Measurements from ENCODE around the gene CETN3.

Gene CETN3

GRCh38 chr5:90409318-90410177 is at the start of gene CETN3:
Gene CETN3 (minus strand): TSS chr5:90409756. CDS start chr5:90409661, 95 bp downstream.
- Histone ChIP-seq H3K36me3 (ENCODE audit: insufficient read depth, low read length) (peaks cover 5% of the 10 kb centered on the region), H2AFZ (ENCODE audit: low read length, unreplicated experiment) (peak within 1 kb of the TSS; percentile 93), H3K4me1 (ENCODE audit: control insufficient read depth, insufficient read depth, low read length, unreplicated experiment) (peaks cover 25% of the 10 kb centered on the region), H3K4me3 (ENCODE audit: low read depth, low read length) (peak within 1 kb of the TSS; percentile 96), H3K27ac (ENCODE audit: low read depth, low read length) (peak within 1 kb of the TSS; percentile 72), H3K79me2 (ENCODE audit: control insufficient read depth, insufficient read depth, low read length, unreplicated experiment) (peaks cover 12% of the 10 kb centered on the region), H3K27me3 (ENCODE audit: insufficient read depth, low read length) (no peaks in the 10 kb centered on the region)

GRCh38 chr5:90446961-90447360 is 37.4 kb upstream of the CETN3 start:
- H3K4me1 ChIP-seq (ENCODE audit: control insufficient read depth, insufficient read depth, low read length, unreplicated experiment) = no peaks in the 10 kb centered on the region
- H2AFZ ChIP-seq (ENCODE audit: low read length, unreplicated experiment) = no peak overlapping the region
- H3K4me3 ChIP-seq (ENCODE audit: low read depth, low read length) = no peak overlapping the region
- no peak overlapping the region for H3K27ac ChIP-seq (ENCODE audit: low read depth, low read length)
- H3K36me3 ChIP-seq (ENCODE audit: insufficient read depth, low read length) = no peaks in the 10 kb centered on the region
- no peaks in the 10 kb centered on the region for H3K79me2 ChIP-seq (ENCODE audit: control insufficient read depth, insufficient read depth, low read length, unreplicated experiment)
- H3K27me3 ChIP-seq (ENCODE audit: insufficient read depth, low read length) = no peaks in the 10 kb centered on the region

- H2AFZ ChIP-seq (ENCODE audit: low read length, unreplicated experiment) = peak overlapping the region; percentile 89
- H3K27me3 ChIP-seq (ENCODE audit: insufficient read depth, low read length) = no peaks in the 10 kb centered on the region
Measured at GRCh38 chr5:90440644-90441043, 31.1 kb upstream of the CETN3 start.

GRCh38 chr5:90438100-90438499 is 28.5 kb upstream of the CETN3 start:
- Histone ChIP-seq H3K27me3 (ENCODE audit: insufficient read depth, low read length) (no peaks in the 10 kb centered on the region), H2AFZ (ENCODE audit: low read length, unreplicated experiment) (no peak overlapping the region), H3K36me3 (ENCODE audit: insufficient read depth, low read length) (no peaks in the 10 kb centered on the region), H3K27ac (ENCODE audit: low read depth, low read length) (no peak overlapping the region), H3K4me3 (ENCODE audit: low read depth, low read length) (no peak overlapping the region), H3K4me1 (ENCODE audit: control insufficient read depth, insufficient read depth, low read length, unreplicated experiment) (no peaks in the 10 kb centered on the region), H3K79me2 (ENCODE audit: control insufficient read depth, insufficient read depth, low read length, unreplicated experiment) (no peaks in the 10 kb centered on the region)

More at GRCh38 chr5:90440644-90441043, 31.1 kb upstream of the CETN3 start:
- no peak overlapping the region for H3K4me3 ChIP-seq (ENCODE audit: low read depth, low read length)
- no peaks in the 10 kb centered on the region for H3K36me3 ChIP-seq (ENCODE audit: insufficient read depth, low read length)
- H3K79me2 ChIP-seq (ENCODE audit: control insufficient read depth, insufficient read depth, low read length, unreplicated experiment) = no peaks in the 10 kb centered on the region
- H3K27ac ChIP-seq (ENCODE audit: low read depth, low read length) = no peak overlapping the region
- no peaks in the 10 kb centered on the region for H3K4me1 ChIP-seq (ENCODE audit: control insufficient read depth, insufficient read depth, low read length, unreplicated experiment)

GRCh38 chr5:90437663-90438062 is 28.1 kb upstream of the CETN3 start:
- Histone ChIP-seq H2AFZ (ENCODE audit: low read length, unreplicated experiment) (no peak overlapping the region), H3K27ac (ENCODE audit: low read depth, low read length) (no peak overlapping the region), H3K79me2 (ENCODE audit: control insufficient read depth, insufficient read depth, low read length, unreplicated experiment) (no peaks in the 10 kb centered on the region), H3K27me3 (ENCODE audit: insufficient read depth, low read length) (no peaks in the 10 kb centered on the region), H3K4me1 (ENCODE audit: control insufficient read depth, insufficient read depth, low read length, unreplicated experiment) (no peaks in the 10 kb centered on the region), H3K4me3 (ENCODE audit: low read depth, low read length) (no peak overlapping the region), H3K36me3 (ENCODE audit: insufficient read depth, low read length) (no peaks in the 10 kb centered on the region)

- H3K4me3 ChIP-seq (ENCODE audit: low read depth, low read length) = no peak overlapping the region
- H3K27ac ChIP-seq (ENCODE audit: low read depth, low read length) = no peak overlapping the region
- H2AFZ ChIP-seq (ENCODE audit: low read length, unreplicated experiment) = peak overlapping the region; percentile 30
- no peaks in the 10 kb centered on the region for H3K4me1 ChIP-seq (ENCODE audit: control insufficient read depth, insufficient read depth, low read length, unreplicated experiment)
- H3K36me3 ChIP-seq (ENCODE audit: insufficient read depth, low read length) = no peaks in the 10 kb centered on the region
- H3K27me3 ChIP-seq (ENCODE audit: insufficient read depth, low read length) = no peaks in the 10 kb centered on the region
- H3K79me2 ChIP-seq (ENCODE audit: control insufficient read depth, insufficient read depth, low read length, unreplicated experiment) = no peaks in the 10 kb centered on the region
Measured at GRCh38 chr5:90434116-90434714, 24.7 kb upstream of the CETN3 start.

- no peak overlapping the region for H2AFZ ChIP-seq (ENCODE audit: low read length, unreplicated experiment)
Measured at GRCh38 chr5:90424245-90424644, 14.7 kb upstream of the CETN3 start.

GRCh38 chr5:90421136-90421535 is 11.6 kb upstream of the CETN3 start:
- Histone ChIP-seq H3K4me1 (ENCODE audit: control insufficient read depth, insufficient read depth, low read length, unreplicated experiment) (no peaks in the 10 kb centered on the region), H3K4me3 (ENCODE audit: low read depth, low read length) (no peak overlapping the region), H2AFZ (ENCODE audit: low read length, unreplicated experiment) (no peak overlapping the region), H3K27ac (ENCODE audit: low read depth, low read length) (no peak overlapping the region), H3K36me3 (ENCODE audit: insufficient read depth, low read length) (no peaks in the 10 kb centered on the region), H3K79me2 (ENCODE audit: control insufficient read depth, insufficient read depth, low read length, unreplicated experiment) (no peaks in the 10 kb centered on the region), H3K27me3 (ENCODE audit: insufficient read depth, low read length) (no peaks in the 10 kb centered on the region)

More at GRCh38 chr5:90424245-90424644, 14.7 kb upstream of the CETN3 start:
- no peaks in the 10 kb centered on the region for H3K79me2 ChIP-seq (ENCODE audit: control insufficient read depth, insufficient read depth, low read length, unreplicated experiment)
- no peaks in the 10 kb centered on the region for H3K36me3 ChIP-seq (ENCODE audit: insufficient read depth, low read length)
- H3K4me1 ChIP-seq (ENCODE audit: control insufficient read depth, insufficient read depth, low read length, unreplicated experiment) = no peaks in the 10 kb centered on the region
- no peak overlapping the region for H3K27ac ChIP-seq (ENCODE audit: low read depth, low read length)
- no peaks in the 10 kb centered on the region for H3K27me3 ChIP-seq (ENCODE audit: insufficient read depth, low read length)
- no peak overlapping the region for H3K4me3 ChIP-seq (ENCODE audit: low read depth, low read length)

- no peaks in the 10 kb centered on the region for H3K36me3 ChIP-seq (ENCODE audit: insufficient read depth, low read length)
- no peaks in the 10 kb centered on the region for H3K27me3 ChIP-seq (ENCODE audit: insufficient read depth, low read length)
- no peak overlapping the region for H3K27ac ChIP-seq (ENCODE audit: low read depth, low read length)
- H3K4me3 ChIP-seq (ENCODE audit: low read depth, low read length) = no peak overlapping the region
- H3K79me2 ChIP-seq (ENCODE audit: control insufficient read depth, insufficient read depth, low read length, unreplicated experiment) = no peaks in the 10 kb centered on the region
- no peak overlapping the region for H2AFZ ChIP-seq (ENCODE audit: low read length, unreplicated experiment)
- no peaks in the 10 kb centered on the region for H3K4me1 ChIP-seq (ENCODE audit: control insufficient read depth, insufficient read depth, low read length, unreplicated experiment)
Measured at GRCh38 chr5:90418214-90418613, 8.7 kb upstream of the CETN3 start.

GRCh38 chr5:90410178-90410762 is 714 bp upstream of the CETN3 start:
- Histone ChIP-seq H3K79me2 (ENCODE audit: control insufficient read depth, insufficient read depth, low read length, unreplicated experiment) (peaks cover 12% of the 10 kb centered on the region), H3K4me3 (ENCODE audit: low read depth, low read length) (peak overlapping the region; percentile 96), H3K36me3 (ENCODE audit: insufficient read depth, low read length) (peaks cover 1% of the 10 kb centered on the region; the same call in 1 of the 2 replicates), H3K27ac (ENCODE audit: low read depth, low read length) (peak overlapping the region; percentile 58), H3K4me1 (ENCODE audit: control insufficient read depth, insufficient read depth, low read length, unreplicated experiment) (peaks cover 25% of the 10 kb centered on the region), H3K27me3 (ENCODE audit: insufficient read depth, low read length) (no peaks in the 10 kb centered on the region), H2AFZ (ENCODE audit: low read length, unreplicated experiment) (peak overlapping the region; percentile 93)

All from ACC112 (cell line).